Measurements from ENCODE around the gene CALY.

The CALY gene

DNA sequence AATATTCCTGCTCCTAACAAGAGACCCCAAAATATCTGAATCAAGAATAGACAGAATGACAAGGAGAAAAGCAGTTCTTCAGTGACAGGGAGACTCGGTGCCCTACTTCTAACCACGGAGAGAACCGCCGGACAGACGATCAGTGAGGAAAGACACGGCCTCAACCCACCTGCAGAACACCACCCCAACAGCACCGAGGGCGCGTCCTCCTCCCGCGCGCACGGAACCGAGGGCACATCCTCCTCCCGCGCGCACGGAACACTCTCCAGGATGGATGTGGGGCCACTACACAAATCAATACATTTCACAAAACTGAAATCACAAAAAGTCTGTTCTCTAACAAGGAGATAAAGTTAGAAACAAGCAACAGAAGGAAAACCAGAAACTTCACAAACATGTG, 50.3 kb downstream of the CALY start:
- no peak for DNase-seq (ENCODE audit: low read depth in 1 of 2, low spot score in 1 of 2)
- TF ChIP-seq SPI1 (IDR thresholded peaks at IDR 0.05; ENCODE audit: borderline replicate concordance, low read depth), result no peak
- no peak for TF ChIP-seq POLR2AphosphoS5 (IDR thresholded peaks at IDR 0.05; ENCODE audit: low read depth)
- TF ChIP-seq, protein P1, sequence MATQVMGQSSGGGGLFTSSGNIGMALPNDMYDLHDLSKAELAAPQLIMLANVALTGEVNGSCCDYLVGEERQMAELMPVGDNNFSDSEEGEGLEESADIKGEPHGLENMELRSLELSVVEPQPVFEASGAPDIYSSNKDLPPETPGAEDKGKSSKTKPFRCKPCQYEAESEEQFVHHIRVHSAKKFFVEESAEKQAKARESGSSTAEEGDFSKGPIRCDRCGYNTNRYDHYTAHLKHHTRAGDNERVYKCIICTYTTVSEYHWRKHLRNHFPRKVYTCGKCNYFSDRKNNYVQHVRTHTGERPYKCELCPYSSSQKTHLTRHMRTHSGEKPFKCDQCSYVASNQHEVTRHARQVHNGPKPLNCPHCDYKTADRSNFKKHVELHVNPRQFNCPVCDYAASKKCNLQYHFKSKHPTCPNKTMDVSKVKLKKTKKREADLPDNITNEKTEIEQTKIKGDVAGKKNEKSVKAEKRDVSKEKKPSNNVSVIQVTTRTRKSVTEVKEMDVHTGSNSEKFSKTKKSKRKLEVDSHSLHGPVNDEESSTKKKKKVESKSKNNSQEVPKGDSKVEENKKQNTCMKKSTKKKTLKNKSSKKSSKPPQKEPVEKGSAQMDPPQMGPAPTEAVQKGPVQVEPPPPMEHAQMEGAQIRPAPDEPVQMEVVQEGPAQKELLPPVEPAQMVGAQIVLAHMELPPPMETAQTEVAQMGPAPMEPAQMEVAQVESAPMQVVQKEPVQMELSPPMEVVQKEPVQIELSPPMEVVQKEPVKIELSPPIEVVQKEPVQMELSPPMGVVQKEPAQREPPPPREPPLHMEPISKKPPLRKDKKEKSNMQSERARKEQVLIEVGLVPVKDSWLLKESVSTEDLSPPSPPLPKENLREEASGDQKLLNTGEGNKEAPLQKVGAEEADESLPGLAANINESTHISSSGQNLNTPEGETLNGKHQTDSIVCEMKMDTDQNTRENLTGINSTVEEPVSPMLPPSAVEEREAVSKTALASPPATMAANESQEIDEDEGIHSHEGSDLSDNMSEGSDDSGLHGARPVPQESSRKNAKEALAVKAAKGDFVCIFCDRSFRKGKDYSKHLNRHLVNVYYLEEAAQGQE (IDR thresholded peaks at IDR 0.05; ENCODE audit: insufficient replicate concordance, low read depth), result no peak
- TF ChIP-seq GABPA (IDR thresholded peaks at IDR 0.05; ENCODE audit: low read depth), result no peak
- no peak for TF ChIP-seq CTCF (IDR thresholded peaks at IDR 0.05; ENCODE audit: insufficient read depth, low read length)
- Histone ChIP-seq H3K4me3 (replicated peaks; ENCODE audit: insufficient read depth, low read length) (no peak overlapping the region), H3K27ac (replicated peaks) (no peak overlapping the region), H3K27me3 (ENCODE audit: insufficient read depth, poor library complexity, severe bottlenecking) (no peaks in the 10 kb centered on the region)

GRCh38 chr10:133285217-133285616, 51.5 kb downstream of the CALY start:
- no peak for TF ChIP-seq POLR2AphosphoS5 (IDR thresholded peaks at IDR 0.05; ENCODE audit: low read depth)
- TF ChIP-seq, protein P1 (IDR thresholded peaks at IDR 0.05; ENCODE audit: insufficient replicate concordance, low read depth), result no peak
- TF ChIP-seq SPI1 (IDR thresholded peaks at IDR 0.05; ENCODE audit: borderline replicate concordance, low read depth), result no peak
- no peak for TF ChIP-seq CTCF (IDR thresholded peaks at IDR 0.05; ENCODE audit: insufficient read depth, low read length)
- TF ChIP-seq GABPA (IDR thresholded peaks at IDR 0.05; ENCODE audit: low read depth), result no peak
- Histone ChIP-seq H3K4me3 (replicated peaks; ENCODE audit: insufficient read depth, low read length) (no peak overlapping the region), H3K27ac (replicated peaks) (no peak overlapping the region), H3K27me3 (ENCODE audit: insufficient read depth, poor library complexity, severe bottlenecking) (no peaks in the 10 kb centered on the region)
- DNase-seq (ENCODE audit: low read depth in 1 of 2, low spot score in 1 of 2), result no peak

DNA sequence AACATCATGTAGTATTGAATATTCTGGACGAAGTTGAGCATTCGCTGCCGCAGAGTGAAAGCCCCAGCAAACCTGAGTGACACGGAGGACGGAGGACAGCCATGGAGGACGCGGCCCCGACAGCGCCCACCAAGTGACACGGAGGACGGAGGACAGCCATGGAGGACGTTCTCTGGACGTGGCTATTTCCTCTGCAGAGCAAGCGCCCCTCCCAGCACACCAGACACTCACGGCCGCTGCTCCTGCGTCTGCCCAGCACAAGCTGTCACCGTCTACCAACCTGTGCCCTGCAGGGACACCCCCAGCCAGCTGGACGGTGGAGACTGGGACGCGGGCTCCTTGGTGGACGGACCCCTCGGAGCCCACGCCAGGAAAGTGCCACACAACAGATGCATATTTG, 52.8 kb downstream of the CALY start:
- TF ChIP-seq CTCF (IDR thresholded peaks at IDR 0.05; ENCODE audit: insufficient read depth, low read length) (no peak), SPI1 (IDR thresholded peaks at IDR 0.05; ENCODE audit: borderline replicate concordance, low read depth) (no peak), GABPA (IDR thresholded peaks at IDR 0.05; ENCODE audit: low read depth) (no peak)
- TF ChIP-seq, protein P1 (IDR thresholded peaks at IDR 0.05; ENCODE audit: insufficient replicate concordance, low read depth), result no peak
- no peaks in the 10 kb centered on the region for H3K27me3 ChIP-seq (ENCODE audit: insufficient read depth, poor library complexity, severe bottlenecking)
- H3K4me3 ChIP-seq (replicated peaks; ENCODE audit: insufficient read depth, low read length), result no peak overlapping the region
- no peak for DNase-seq (ENCODE audit: low read depth in 1 of 2, low spot score in 1 of 2)
- H3K27ac ChIP-seq (replicated peaks), result no peak overlapping the region
